CD4-positive, alpha-beta T cell treated with Interleukin-6 for 4 hours (primary cell): ENCODE data around the gene MTCP1.
A peak's percentile ranks its signal among the peaks of the same experiment; 100 is the strongest.

ENCODE experiments used
- DNase-seq: peaks from one replicate; pipeline ENCODE4 v3.0.0-alpha.2; 2020; ENCODE audit warnings: mixed read lengths

Gene MTCP1

DNA sequence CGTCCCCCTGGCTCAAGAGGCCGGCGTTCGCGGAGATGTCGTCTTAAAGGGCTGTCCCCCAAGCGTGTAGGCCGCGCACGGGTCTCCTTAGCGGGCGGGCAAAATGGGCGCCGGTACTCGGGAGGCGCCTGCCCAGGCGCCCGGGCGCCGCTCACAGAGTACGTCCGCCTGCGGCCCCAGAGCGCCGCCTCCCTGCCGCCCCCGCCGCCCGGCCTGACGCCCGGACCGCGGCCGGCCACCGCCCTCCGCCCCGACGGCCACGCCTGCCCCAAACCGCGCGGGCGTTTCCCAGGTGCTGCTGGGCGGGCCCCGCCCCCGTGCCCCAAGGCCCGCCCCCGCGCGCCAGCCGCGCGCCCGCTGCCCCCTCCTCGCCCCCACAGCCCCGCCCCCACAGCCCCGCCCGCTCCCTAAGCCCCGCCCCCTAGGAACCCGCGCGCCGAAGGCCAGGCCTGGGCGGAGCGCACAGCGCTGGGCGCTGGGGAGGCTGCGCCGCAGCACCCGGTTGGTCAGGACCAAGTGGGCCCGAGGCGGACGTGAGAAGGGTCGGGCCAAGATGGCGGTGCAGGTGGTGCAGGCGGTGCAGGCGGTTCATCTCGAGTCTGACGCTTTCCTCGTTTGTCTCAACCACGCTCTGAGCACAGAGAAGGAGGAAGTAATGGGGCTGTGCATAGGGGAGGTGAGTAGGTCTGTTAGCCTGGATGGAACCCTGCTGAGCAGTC lies at the start of gene MTCP1, which contains the start of the genes BRCC3 and CMC4:
Gene MTCP1, minus strand, starts transcription at position 162 of the 719 bp plus-strand sequence. CDS start 5,126 bp downstream, outside the sequence.
Gene BRCC3, plus strand, starts transcription at position 534 of the 719 bp plus-strand sequence. Its CDS starts 20 bp downstream, at position 554.
Gene CMC4, minus strand, starts transcription at position 162 of the 719 bp plus-strand sequence. CDS start 7,113 bp downstream, outside the sequence.
- peak; percentile 79 for DNase-seq

GRCh38 chrX:155115174-155115819 lies 44.4 kb upstream of the MTCP1 start:
- DNase-seq = no peak

DNA sequence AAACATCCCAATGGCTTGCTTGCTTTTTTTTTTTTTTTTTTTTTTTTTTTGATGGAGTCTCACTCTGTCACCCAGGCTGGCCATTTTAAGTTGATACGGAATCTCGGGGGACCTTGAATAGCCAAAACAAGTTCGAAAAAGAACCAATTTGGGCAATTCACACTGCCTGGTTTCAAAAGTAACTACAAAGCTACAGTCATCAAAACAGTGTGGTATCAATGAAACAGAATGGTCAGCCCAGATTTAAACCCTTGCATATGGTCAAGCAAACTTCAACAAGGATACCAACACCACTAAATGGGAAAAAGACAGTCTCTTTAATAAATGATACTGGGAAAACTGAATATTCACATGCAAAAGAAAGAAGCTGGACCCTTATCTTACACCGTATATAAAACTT lies 42.2 kb upstream of the MTCP1 start:
- no peak for DNase-seq

DNA sequence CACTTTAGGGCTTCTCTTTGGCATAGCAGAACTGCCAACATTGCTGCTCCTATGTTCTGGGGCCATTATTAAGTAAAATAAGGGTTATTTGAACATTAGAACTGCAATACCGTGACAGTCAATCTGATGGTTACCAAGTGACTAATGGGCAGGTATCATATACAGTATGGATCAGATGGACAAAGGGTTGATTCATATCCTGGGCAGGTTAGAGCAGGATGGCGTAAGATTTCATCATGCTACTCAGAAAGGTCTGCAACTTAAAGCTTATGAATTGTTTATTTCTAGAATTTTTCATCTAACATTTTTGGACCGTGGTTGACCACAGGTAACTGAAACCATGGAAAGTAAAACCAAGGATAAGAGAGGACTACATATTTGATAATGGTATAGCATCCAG lies 41.2 kb upstream of the MTCP1 start:
- DNase-seq = no peak

- no peak for DNase-seq
Observed at GRCh38 chrX:155108427-155108826, 37.5 kb upstream of the MTCP1 start.

DNA sequence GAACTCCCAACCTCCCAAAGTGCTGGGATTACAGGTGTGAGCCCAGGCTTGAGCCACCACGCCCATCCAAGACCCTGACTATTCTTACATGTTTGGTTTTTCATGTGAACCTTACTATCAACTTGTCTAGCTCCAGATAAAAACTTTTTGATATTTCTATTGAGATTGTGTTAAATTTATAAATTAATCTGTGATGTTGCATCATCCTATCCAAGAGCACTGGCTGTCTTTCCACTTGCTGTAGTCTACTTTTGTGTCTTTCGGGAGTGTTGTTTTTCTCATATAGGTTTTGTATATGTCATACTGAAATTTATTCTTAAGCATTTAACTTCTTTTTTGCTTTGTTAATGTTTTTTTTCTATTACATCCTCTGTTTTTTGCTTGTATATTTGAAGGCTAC lies 35.0 kb upstream of the MTCP1 start:
- no peak for DNase-seq

GRCh38 chrX:155094468-155095061 lies 23.6 kb upstream of the MTCP1 start:
- DNase-seq = peak; percentile 45

DNA sequence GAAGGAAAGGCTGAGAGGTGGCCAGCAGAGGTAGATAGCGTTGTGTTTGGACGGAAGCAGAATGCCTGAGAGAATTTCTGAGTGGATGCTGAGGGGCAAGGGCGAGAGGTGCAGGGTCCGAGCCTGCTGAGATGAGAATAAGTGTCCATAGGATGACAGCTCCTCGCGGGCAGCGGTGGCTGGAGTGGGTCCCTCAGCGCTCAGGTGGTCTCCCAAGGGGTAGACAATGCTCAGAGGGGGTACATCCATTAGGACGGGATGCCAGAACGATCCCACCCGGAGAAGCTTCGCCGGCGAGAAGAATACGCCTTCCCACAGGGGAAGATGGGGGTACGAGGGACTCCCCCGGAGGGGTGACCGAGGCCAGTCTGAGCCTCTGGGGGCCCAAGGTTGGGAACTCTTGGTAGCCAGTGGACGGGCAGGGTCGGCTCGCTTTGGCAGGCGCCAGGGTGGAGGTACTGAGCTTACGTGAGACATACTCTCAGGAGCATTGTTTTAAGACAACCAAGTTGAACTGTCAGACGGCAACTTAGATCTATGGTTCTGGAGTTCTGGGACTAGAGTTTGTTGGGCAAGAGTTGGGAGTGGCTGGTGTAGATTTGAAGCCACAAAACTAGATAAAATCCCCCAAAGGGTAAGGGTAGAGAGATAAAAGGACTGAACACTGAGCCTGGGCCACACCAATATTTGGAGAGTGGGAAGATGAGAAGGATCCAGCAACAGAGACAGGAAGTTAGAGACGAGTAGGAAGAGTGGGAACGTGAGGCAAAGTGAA lies 16.2 kb upstream of the MTCP1 start:
- DNase-seq = no peak

GRCh38 chrX:155086202-155086840 lies 15.4 kb upstream of the MTCP1 start:
- DNase-seq = peak; percentile 53

- no peak for DNase-seq
Observed at GRCh38 chrX:155071694-155072280, 851 bp upstream of the MTCP1 start.

DNA sequence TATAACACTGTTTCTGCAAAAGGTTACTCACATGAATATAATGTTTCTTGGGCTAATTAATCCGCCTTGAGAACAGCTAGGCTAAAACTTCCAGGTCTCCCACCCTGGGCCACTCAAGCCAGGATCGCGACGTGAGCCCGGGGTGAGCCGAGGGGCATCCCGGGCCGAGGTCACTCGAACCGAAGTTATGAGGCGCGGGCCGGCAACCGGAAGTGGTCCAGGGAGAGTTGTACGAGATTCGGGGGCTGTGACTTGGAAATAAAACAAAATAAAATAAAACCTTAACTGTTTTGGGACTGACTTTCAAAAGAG lies 317 bp downstream of the MTCP1 start:
- no peak for DNase-seq

- no peak for DNase-seq
Observed at GRCh38 chrX:155070038-155070437, 898 bp downstream of the MTCP1 start.

DNA sequence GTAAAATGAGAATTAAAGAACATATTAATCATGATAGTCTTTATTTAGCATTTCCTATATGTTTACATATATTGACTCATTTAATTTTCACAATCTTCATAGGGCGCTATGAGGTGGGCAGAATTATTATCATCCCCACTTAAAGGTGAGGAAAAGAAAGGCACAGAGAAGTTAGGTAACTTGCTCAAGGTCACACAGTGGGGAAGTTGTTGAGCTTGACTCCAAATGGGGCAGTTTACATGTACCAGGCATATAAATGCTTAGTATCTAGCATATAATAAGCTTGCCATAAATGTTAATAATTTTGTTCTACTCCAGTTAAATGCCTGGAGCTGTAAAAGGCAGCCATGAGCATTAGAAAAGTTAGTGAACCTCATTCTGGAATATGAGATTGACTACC lies 1.5 kb downstream of the MTCP1 start:
- no peak for DNase-seq

- DNase-seq = no peak
Observed at GRCh38 chrX:155068165-155068564, 2.8 kb downstream of the MTCP1 start.

- no peak for DNase-seq
Observed at GRCh38 chrX:155065035-155065734, 5.8 kb downstream of the MTCP1 start.

- no peak for DNase-seq
Observed at GRCh38 chrX:155061760-155062159, 9.2 kb downstream of the MTCP1 start.

DNA sequence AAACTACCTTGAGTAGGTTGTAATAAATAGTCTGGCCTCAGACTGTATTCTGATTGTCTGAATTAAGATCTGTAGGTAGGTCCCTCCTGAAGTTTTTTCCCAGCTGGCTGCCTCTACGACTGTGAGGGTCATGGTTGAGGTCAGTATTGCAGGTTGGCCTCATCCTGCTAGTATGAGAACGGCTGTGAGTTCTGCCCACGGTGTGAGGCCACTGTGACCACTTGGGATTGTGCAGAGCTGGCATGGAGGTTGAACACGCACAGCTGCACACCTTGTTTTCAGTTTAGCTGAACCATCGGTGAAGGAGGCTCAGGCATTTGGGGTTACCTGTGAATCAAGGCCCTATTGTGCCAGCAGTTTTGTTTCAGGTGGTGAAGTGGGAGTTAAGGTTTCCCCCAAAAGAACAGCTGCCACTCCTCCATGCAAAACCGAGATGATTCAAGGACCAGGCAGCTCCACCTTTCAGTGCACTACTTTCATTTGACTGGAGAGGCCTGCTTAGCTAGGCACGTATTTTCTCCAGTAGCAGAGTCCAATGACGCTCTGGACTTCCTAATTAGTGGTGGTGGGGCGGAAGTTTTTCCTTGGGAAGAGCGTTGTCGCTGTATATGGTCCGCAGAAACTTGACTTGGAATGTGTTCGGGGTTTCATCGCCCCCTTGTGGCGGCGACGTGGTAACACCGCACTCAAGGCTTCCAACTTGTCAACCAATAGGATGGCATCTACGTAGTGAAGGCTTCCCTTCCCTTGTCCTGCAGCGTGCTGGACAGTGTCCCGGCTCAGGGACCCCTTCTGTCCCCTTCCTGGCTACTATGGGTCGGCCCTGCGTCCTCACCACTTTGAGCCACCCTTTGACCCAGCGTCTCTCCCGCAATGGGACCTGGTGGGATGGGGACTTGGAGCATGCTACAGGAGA lies 13.8 kb downstream of the MTCP1 start:
- peak; percentile 60 for DNase-seq

- peak; percentile 36 for DNase-seq
Observed at GRCh38 chrX:155056471-155056870, 14.5 kb downstream of the MTCP1 start.

GRCh38 chrX:155055494-155055893 lies 15.4 kb downstream of the MTCP1 start:
- DNase-seq = no peak

- no peak for DNase-seq
Observed at GRCh38 chrX:155054255-155054654, 16.7 kb downstream of the MTCP1 start.

GRCh38 chrX:155053656-155054055 lies 17.3 kb downstream of the MTCP1 start:
- DNase-seq = no peak
